Dedifferentiated amniotic fluid mesenchymal stem cell (primary cell): ENCODE measurements around the gene C2orf49.
A peak's percentile ranks its signal among the peaks of the same experiment; 100 is the strongest.

Source experiments
- DNase-seq: peaks from one replicate; pipeline ENCODE4 v3.0.0-alpha.2; 2016; ENCODE audit errors: extremely low spot score

The C2orf49 gene

GRCh38 chr2:105362862-105363591, 25.7 kb downstream of the C2orf49 start:
- no peak for DNase-seq

- no peak for DNase-seq
Observed at GRCh38 chr2:105364436-105365139, 27.2 kb downstream of the C2orf49 start.

- DNase-seq = no peak
Observed at GRCh38 chr2:105365206-105365605, 27.9 kb downstream of the C2orf49 start.

- no peak for DNase-seq
Observed at GRCh38 chr2:105368759-105369408, 31.5 kb downstream of the C2orf49 start.

- DNase-seq = peak; percentile 82
Observed at GRCh38 chr2:105369777-105370690, 32.7 kb downstream of the C2orf49 start.

GRCh38 chr2:105371156-105371555, 33.8 kb downstream of the C2orf49 start:
- DNase-seq = no peak

- DNase-seq = no peak
Observed at GRCh38 chr2:105371810-105372209, 34.5 kb downstream of the C2orf49 start.

- DNase-seq = no peak
Observed at GRCh38 chr2:105373344-105373781, 36.0 kb downstream of the C2orf49 start.

- DNase-seq = no peak
Observed at GRCh38 chr2:105373895-105374401, 36.6 kb downstream of the C2orf49 start.

- no peak for DNase-seq
Observed at GRCh38 chr2:105375001-105375561, 37.7 kb downstream of the C2orf49 start.

- DNase-seq = no peak
Observed at GRCh38 chr2:105376010-105376409, 38.7 kb downstream of the C2orf49 start.

- no peak for DNase-seq
Observed at GRCh38 chr2:105376789-105377240, 39.5 kb downstream of the C2orf49 start.

- DNase-seq = no peak
Observed at GRCh38 chr2:105377871-105378270, 40.5 kb downstream of the C2orf49 start.

GRCh38 chr2:105378276-105378840, 41.0 kb downstream of the C2orf49 start:
- no peak for DNase-seq

GRCh38 chr2:105378921-105379383, 41.6 kb downstream of the C2orf49 start:
- DNase-seq = no peak

- no peak for DNase-seq
Observed at GRCh38 chr2:105379741-105380186, 42.4 kb downstream of the C2orf49 start.

GRCh38 chr2:105380432-105381100, 43.2 kb downstream of the C2orf49 start:
- DNase-seq = peak; percentile 59

- DNase-seq = no peak
Observed at GRCh38 chr2:105381101-105381668, 43.8 kb downstream of the C2orf49 start.

- DNase-seq = no peak
Observed at GRCh38 chr2:105382177-105382576, 44.8 kb downstream of the C2orf49 start.
